Measurements from ENCODE around the gene STC2.

DNA sequence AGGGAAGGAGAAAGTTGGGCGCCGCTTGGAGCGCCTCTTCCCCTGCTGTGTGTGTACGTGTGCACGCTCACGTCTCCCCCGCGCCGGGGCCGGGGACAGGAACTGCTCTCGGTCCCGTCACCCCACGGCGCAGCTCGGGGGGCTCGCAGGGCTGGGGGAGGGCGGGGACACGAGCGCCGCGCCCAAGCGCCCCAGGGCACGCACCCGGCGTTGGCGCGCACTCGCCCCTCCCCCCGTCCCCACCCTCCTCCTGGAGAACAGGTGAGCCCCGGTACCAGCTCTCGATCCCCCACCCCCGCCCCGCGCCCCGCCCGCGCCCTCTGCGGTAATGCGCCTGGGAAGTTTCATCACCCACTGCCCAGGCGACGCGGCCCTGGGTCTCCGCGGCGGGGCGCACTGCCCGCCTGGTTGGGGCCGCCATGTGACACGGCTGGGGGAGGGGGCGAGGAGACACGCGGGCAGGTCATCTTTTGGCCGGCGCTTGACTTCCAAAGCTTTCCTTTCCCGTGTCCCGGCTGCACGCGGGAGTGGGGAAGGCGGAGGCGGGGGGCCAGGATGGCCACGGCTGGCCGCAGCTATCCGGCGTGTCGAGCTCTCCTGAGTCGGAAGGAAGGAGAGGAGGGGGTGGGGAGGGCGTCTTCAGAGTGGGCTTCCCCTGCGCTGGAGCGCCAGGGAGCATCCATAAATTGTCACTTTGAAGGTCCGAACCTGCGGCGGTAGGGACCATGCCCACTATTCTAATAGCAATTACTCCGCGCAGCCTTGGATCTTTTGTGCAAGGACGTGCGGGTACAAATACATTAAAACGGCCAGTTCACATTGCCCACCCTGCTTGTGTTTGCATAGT, 1.5 kb upstream of the STC2 start:
- TF ChIP-seq RAD21 (IDR thresholded peaks at IDR 0.05 in 1 of 2, conservative IDR thresholded peaks at IDR 0.05 in 1 of 2; ENCODE audit: low read depth in 2 of 2, low read length in 2 of 2) (no peak), POLR2A (IDR thresholded peaks at IDR 0.05; ENCODE audit: control extremely low read depth in 1 of 2, low read depth in 2 of 2, low read length in 2 of 2) (no peak), CHD2 (IDR thresholded peaks at IDR 0.05; ENCODE audit: low read length) (0 out of 2 replicates have a peak, but pooled peaks have one; percentile 9), CTCF (IDR thresholded peaks at IDR 0.05; ENCODE audit: control extremely low read depth in 1 of 3, insufficient read depth in 1 of 3, low read depth in 1 of 3, low read length in 3 of 3) (0 out of 4 replicates have a peak, but pooled peaks of 1 of the 3 experiments have one; percentile 5), KDM1A (IDR thresholded peaks at IDR 0.05; ENCODE audit: borderline replicate concordance, low read length) (no peak), EP300 (IDR thresholded peaks at IDR 0.05; ENCODE audit: borderline replicate concordance in 1 of 2, low read depth in 2 of 2, low read length in 2 of 2) (no peak), SP1 (IDR thresholded peaks at IDR 0.05; ENCODE audit: low read depth, low read length) (no peak), POLR2AphosphoS5 (IDR thresholded peaks at IDR 0.05; ENCODE audit: low read depth, low read length) (no peak)
